Muscle layer of colon (tissue), 2 donors: ENCODE measurements around the gene ITIH5.

ENCODE experiments used
- H3K27ac ChIP-seq: one replicate; pipeline ENCODE4 v1.7.0; 2013; ENCODE audit warnings: low read depth, mild to moderate bottlenecking, low read length, moderate library complexity
- H3K27me3 ChIP-seq, 2 donors: one replicate each; pipeline ENCODE4 v1.7.0; 2013; ENCODE audit warnings: low read length in 2 of 2, mild to moderate bottlenecking in 2 of 2; ENCODE audit not compliant: insufficient read depth in 2 of 2, control insufficient read depth in 1 of 2
- H3K36me3 ChIP-seq: one replicate; pipeline ENCODE4 v1.7.0; 2013; ENCODE audit warnings: mild to moderate bottlenecking, low read length; ENCODE audit not compliant: insufficient read depth
- H3K4me1 ChIP-seq: one replicate; pipeline ENCODE4 v1.7.0; 2013; ENCODE audit warnings: mild to moderate bottlenecking, low read length; ENCODE audit not compliant: insufficient read depth
- H3K4me3 ChIP-seq, 2 donors: one replicate each; pipeline ENCODE4 v1.7.0; 2013; ENCODE audit warnings: low read length in 2 of 2, low read depth in 1 of 2, mild to moderate bottlenecking in 1 of 2, moderate library complexity in 1 of 2
- H3K9ac ChIP-seq: one replicate; pipeline ENCODE4 v1.7.0; 2013; ENCODE audit warnings: low read length
- H3K9me3 ChIP-seq: one replicate; pipeline ENCODE4 v1.7.0; 2013; ENCODE audit warnings: mild to moderate bottlenecking, low read length
- donor health status: abdominal sarcoma.
- donor health status: Adenocarcinoma of cecum.

ITIH5 gene

DNA sequence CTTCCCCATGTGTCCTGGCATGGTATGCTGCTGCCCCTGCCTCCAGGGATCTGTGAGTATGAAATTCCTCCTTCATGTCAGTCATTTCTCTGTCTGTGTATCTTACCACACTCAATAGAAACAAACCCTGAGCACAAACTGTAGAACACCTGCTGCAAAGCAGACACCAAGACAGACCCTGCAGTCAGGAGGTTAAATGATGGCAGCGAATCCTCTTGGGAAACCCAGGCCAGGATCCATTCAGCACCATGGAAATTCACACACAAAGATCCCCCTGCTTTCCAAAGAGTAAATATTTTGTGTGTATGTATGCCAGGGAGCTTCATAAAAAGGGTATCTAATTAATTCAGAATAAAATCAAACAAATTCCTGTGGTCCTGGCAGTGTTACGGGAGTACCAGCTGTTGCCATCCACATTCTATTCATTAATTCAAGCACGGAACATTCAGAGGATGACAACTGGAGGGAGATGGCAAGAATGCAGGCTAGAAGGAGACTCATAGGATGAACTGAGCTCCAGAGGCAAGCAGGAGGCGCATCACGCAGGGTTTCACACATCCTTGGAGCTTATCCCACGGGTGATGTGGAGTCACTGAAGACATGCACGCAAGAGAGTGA is 14.8 kb downstream of the ITIH5 start:
- Histone ChIP-seq H3K27ac (no peak overlapping the region), H3K9me3 (no peaks in the 10 kb centered on the region), H3K9ac (no peak overlapping the region), H3K36me3 (peaks cover 20% of the 10 kb centered on the region), H3K4me3 (no peak overlapping the region), H3K27me3 (no peaks in the 10 kb centered on the region), H3K4me1 (peaks cover 15% of the 10 kb centered on the region)

DNA sequence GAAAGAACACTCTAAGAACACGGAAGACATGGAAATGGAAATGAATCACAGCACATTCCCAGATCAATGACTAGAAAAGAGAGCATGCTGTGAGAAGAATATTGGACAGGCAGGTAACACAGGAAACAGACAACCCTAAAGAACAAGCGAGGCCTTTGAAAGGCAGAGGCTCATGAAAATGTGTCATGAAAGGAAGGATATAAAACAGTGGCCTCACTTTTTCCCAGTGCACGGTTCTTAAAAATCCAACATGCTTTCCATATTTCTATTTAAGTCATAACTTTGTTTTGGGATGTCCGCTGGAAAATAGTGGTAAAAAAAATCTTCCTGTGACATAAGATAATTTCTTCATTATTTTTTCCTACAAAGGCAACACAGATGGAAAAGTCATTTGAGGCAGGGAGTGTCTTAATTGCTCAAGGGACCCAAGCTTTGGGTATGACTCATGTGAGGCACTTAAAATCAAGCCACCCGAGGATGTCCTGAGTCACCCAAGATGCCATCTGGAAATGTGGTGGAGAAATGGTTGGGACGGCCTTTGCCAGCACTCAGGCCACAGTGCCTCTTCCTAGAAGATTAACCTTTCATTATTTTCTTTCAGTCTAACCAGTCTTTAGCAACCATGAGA is 17.0 kb downstream of the ITIH5 start:
- no peak overlapping the region for H3K9ac ChIP-seq
- H3K4me3 ChIP-seq, result no peak overlapping the region
- H3K9me3 ChIP-seq, result no peaks in the 10 kb centered on the region
- peaks cover 20% of the 10 kb centered on the region for H3K36me3 ChIP-seq
- peaks cover 18% of the 10 kb centered on the region for H3K4me1 ChIP-seq
- H3K27ac ChIP-seq, result no peak overlapping the region
- H3K27me3 ChIP-seq, result no peaks in the 10 kb centered on the region

DNA sequence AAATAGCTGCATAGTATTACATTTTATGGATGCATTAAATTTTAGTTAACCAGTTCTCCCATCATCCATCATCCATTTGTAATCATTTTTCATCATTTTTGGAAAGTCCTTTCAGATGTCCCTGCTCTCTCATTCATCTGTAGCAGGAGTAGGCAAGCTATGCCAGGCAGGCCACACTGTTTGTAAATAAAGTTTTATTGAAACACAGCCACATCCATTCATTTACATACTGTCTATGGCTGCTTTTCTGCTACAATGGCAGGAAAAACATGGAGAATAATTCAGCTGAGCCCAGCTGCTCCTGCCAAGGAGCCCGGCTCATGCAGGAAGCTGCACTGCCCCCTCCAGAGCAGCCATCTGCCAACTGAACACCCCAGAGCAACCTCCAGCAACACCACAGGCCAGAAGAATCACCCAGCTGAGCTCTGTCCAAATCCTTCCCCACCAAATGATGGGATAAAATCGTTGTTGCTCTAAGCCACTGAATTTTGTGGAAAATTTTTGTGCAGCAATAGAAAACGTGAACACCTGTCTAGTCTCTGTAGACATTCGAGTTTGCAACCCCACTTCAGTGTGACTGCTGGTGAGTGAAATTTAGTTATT is 19.6 kb downstream of the ITIH5 start:
- Histone ChIP-seq H3K36me3 (peaks cover 14% of the 10 kb centered on the region), H3K9ac (no peak overlapping the region), H3K27ac (no peak overlapping the region), H3K4me1 (peaks cover 11% of the 10 kb centered on the region), H3K27me3 (no peaks in the 10 kb centered on the region), H3K4me3 (no peak overlapping the region), H3K9me3 (no peaks in the 10 kb centered on the region)

GRCh38 chr10:7642491-7643011 is 24.2 kb downstream of the ITIH5 start:
- peaks cover 45% of the 10 kb centered on the region for H3K36me3 ChIP-seq
- H3K27me3 ChIP-seq, result no peaks in the 10 kb centered on the region
- no peak overlapping the region for H3K27ac ChIP-seq
- no peaks in the 10 kb centered on the region for H3K9me3 ChIP-seq
- peaks cover 3% of the 10 kb centered on the region for H3K4me1 ChIP-seq
- H3K9ac ChIP-seq, result no peak overlapping the region
- no peak overlapping the region for H3K4me3 ChIP-seq

DNA sequence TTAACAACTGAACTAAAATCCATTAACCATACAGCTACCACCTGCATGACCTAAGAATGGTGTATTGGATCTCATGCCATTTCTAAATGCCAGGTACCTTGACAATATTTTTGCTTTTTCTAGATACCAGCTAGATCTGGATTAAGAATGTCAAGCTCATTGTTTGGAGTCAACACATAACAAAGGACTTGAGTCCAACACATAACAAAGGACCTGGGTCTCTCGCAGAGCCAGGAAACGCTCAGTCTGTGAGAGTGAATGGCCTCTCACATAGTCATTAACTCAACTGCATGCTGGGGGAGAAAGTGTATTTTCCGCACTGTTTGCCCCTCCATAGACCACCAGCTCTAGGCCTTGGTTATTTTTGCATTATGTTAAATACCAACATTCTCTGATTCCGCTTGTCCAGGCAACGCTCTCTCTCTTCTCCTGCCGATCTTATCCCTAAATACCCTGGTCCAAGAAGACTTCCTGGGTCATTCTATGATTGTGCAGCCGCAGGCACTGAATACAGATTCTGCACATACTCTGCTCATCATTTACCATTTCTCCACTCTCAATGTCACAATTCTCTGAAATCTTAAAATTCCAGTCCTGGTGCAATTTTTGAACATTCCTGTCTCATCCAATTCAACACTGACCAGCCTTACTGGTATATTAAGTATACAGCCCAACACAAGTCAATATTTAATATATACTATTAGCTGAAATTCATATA is 31.2 kb downstream of the ITIH5 start:
- peaks cover 37% of the 10 kb centered on the region for H3K36me3 ChIP-seq
- H3K4me3 ChIP-seq, result no peak overlapping the region
- H3K9me3 ChIP-seq, result no peaks in the 10 kb centered on the region
- no peak overlapping the region for H3K9ac ChIP-seq
- no peaks in the 10 kb centered on the region for H3K4me1 ChIP-seq
- no peak overlapping the region for H3K27ac ChIP-seq
- H3K27me3 ChIP-seq, result no peaks in the 10 kb centered on the region

- H3K27me3 ChIP-seq, result no peaks in the 10 kb centered on the region
Observed at GRCh38 chr10:7634142-7634894, 32.4 kb downstream of the ITIH5 start.

DNA sequence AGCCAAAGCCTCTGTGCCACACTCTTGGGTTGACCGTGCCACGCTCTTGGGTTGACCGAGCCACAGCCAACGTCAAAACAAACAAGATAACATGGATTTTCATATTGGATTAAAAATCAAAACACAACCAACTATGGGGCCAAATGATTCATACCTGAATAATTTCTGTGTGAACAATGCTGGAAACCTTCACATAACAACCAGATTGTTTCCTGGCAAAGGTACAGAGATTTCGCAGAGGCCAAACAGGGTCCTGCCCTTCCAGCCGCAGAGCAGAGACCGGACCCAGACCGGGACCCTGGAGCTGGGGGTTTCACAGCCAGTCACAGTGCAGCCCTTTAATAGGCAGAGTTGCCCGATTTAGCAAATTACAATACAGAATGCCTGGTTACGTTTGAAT is 40.5 kb downstream of the ITIH5 start:
- Histone ChIP-seq H3K9me3 (no peaks in the 10 kb centered on the region), H3K4me3 (peak overlapping the region in 1 of 2 donors; percentile 10), H3K9ac (peak overlapping the region; percentile 15), H3K4me1 (peaks cover 17% of the 10 kb centered on the region), H3K27me3 (no peaks in the 10 kb centered on the region), H3K27ac (peak overlapping the region; percentile 28), H3K36me3 (peaks cover 7% of the 10 kb centered on the region)

More at GRCh38 chr10:7634142-7634894, 32.4 kb downstream of the ITIH5 start:
- Histone ChIP-seq H3K27ac (no peak overlapping the region), H3K36me3 (peaks cover 36% of the 10 kb centered on the region), H3K4me3 (no peak overlapping the region), H3K4me1 (no peaks in the 10 kb centered on the region), H3K9me3 (no peaks in the 10 kb centered on the region), H3K9ac (no peak overlapping the region)

DNA sequence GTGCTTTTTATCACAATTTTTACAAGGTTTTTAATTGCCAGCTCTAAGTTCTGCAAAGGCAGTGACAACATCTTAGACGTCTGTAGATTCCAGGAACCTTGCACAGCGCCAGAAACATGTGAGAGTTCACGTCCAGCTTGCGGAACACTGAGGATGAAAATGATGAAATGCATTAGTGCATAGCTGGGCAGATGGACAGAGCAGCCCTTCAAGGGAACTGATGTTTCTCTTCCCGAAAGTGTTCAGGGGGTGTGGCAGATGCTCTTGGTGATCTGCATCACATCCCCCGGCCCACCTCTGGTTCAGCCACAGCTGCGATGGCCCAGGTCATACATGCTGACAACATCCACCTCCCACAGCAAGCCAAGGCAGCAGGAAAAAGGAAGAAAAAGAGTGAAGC is 40.9 kb downstream of the ITIH5 start:
- no peaks in the 10 kb centered on the region for H3K9me3 ChIP-seq
- H3K27ac ChIP-seq, result peak overlapping the region; percentile 28
- no peak overlapping the region for H3K4me3 ChIP-seq
- peak overlapping the region; percentile 15 for H3K9ac ChIP-seq
- peaks cover 17% of the 10 kb centered on the region for H3K4me1 ChIP-seq
- peaks cover 7% of the 10 kb centered on the region for H3K36me3 ChIP-seq
- H3K27me3 ChIP-seq, result no peaks in the 10 kb centered on the region

GRCh38 chr10:7625009-7625408 is 41.8 kb downstream of the ITIH5 start:
- H3K9ac ChIP-seq, result no peak overlapping the region
- H3K36me3 ChIP-seq, result peaks cover 7% of the 10 kb centered on the region
- peaks cover 17% of the 10 kb centered on the region for H3K4me1 ChIP-seq
- H3K9me3 ChIP-seq, result no peaks in the 10 kb centered on the region
- no peak overlapping the region for H3K4me3 ChIP-seq
- H3K27ac ChIP-seq, result peak overlapping the region; percentile 24
- no peaks in the 10 kb centered on the region for H3K27me3 ChIP-seq

GRCh38 chr10:7622969-7623368 is 43.8 kb downstream of the ITIH5 start:
- Histone ChIP-seq H3K9ac (no peak overlapping the region), H3K9me3 (no peaks in the 10 kb centered on the region), H3K27me3 (no peaks in the 10 kb centered on the region), H3K4me1 (peaks cover 26% of the 10 kb centered on the region), H3K27ac (no peak overlapping the region), H3K4me3 (no peak overlapping the region), H3K36me3 (no peaks in the 10 kb centered on the region)

DNA sequence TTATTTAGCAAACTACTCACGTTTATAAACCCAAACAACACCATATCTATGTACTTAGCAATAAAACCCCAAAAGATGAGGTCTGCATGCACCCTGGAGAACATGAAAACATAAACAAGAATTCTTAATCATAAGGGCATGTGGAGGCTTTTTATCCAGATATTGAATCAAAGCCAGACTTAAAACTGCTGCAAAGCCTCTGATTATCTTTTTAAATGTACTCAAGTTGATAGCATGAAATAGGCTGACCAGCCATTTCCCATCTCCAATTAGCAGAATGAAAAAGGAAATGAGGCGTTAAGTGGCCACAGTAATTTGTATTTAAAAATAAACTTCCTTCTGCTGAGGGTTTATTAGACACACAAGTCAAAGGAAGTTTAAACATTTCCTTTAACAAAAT is 48.3 kb downstream of the ITIH5 start:
- H3K4me1 ChIP-seq, result peaks cover 8% of the 10 kb centered on the region
- H3K27ac ChIP-seq, result no peak overlapping the region
- no peaks in the 10 kb centered on the region for H3K27me3 ChIP-seq
- no peaks in the 10 kb centered on the region for H3K9me3 ChIP-seq
- H3K4me3 ChIP-seq, result no peak overlapping the region
- H3K9ac ChIP-seq, result no peak overlapping the region
- H3K36me3 ChIP-seq, result peaks cover 20% of the 10 kb centered on the region
